ENCODE measurements around the gene GOLT1A.
A peak's percentile ranks its signal among the peaks of the same experiment; 100 is the strongest.

The GOLT1A gene

GRCh38 chr1:204213668-204214662 is at the start of gene GOLT1A:
GOLT1A (minus strand) TSS chr1:204213988; CDS start chr1:204213906, 82 bp downstream.
- ATAC-seq = peak; percentile 78
- Mint-ChIP-seq H3K27ac (peak within 1 kb of the TSS in 1 of 2 donors; percentile 28), H3K4me1 (peaks cover 19% of the 10 kb centered on the region), H3K9me3 (no peaks in the 10 kb centered on the region), H3K27me3 (no peaks in the 10 kb centered on the region), H3K4me3 (peak within 1 kb of the TSS; percentile 66 to 70)
- DNase-seq = peak; percentile 36 to 42

GRCh38 chr1:204263254-204263910 is 49.6 kb upstream of the GOLT1A start:
- Mint-ChIP-seq H3K4me3 (no peak overlapping the region), H3K27ac (peak overlapping the region in 1 of 2 donors; percentile 70)
- ATAC-seq = no peak

GRCh38 chr1:204262506-204263253 is 48.9 kb upstream of the GOLT1A start:
- Mint-ChIP-seq H3K9me3 (no peaks in the 10 kb centered on the region), H3K27me3 (no peaks in the 10 kb centered on the region), H3K4me1 (no peaks in the 10 kb centered on the region), H3K4me3 (no peak overlapping the region), H3K27ac (peak overlapping the region; percentile 42 to 68)
- DNase-seq (no peak), ATAC-seq (no peak)

More at GRCh38 chr1:204263254-204263910, 49.6 kb upstream of the GOLT1A start:
- H3K27me3 Mint-ChIP-seq = no peaks in the 10 kb centered on the region
- no peaks in the 10 kb centered on the region for H3K9me3 Mint-ChIP-seq
- no peaks in the 10 kb centered on the region for H3K4me1 Mint-ChIP-seq
- no peak for DNase-seq

- Mint-ChIP-seq H3K27me3 (no peaks in the 10 kb centered on the region), H3K4me1 (no peaks in the 10 kb centered on the region), H3K4me3 (no peak overlapping the region), H3K27ac (peak overlapping the region; percentile 68 to 74), H3K9me3 (no peaks in the 10 kb centered on the region)
- no peak for ATAC-seq
- no peak for DNase-seq
Measured at GRCh38 chr1:204261746-204262505, 48.1 kb upstream of the GOLT1A start.

- Mint-ChIP-seq H3K4me3 (no peak overlapping the region), H3K27ac (no peak overlapping the region), H3K27me3 (no peaks in the 10 kb centered on the region), H3K9me3 (no peaks in the 10 kb centered on the region), H3K4me1 (no peaks in the 10 kb centered on the region)
- ATAC-seq = no peak
- no peak for DNase-seq
Measured at GRCh38 chr1:204261266-204261665, 47.5 kb upstream of the GOLT1A start.

- Mint-ChIP-seq H3K9me3 (no peaks in the 10 kb centered on the region), H3K27me3 (no peaks in the 10 kb centered on the region), H3K4me1 (no peaks in the 10 kb centered on the region), H3K27ac (peak overlapping the region in 1 of 2 donors; percentile 1), H3K4me3 (no peak overlapping the region)
- ATAC-seq = no peak
- DNase-seq = no peak
Measured at GRCh38 chr1:204260601-204261197, 46.9 kb upstream of the GOLT1A start.

GRCh38 chr1:204259782-204260181 is 46.0 kb upstream of the GOLT1A start:
- H3K27me3 Mint-ChIP-seq = no peaks in the 10 kb centered on the region
- ATAC-seq (no peak), DNase-seq (no peak)
- no peak overlapping the region for H3K4me3 Mint-ChIP-seq
- H3K4me1 Mint-ChIP-seq = no peaks in the 10 kb centered on the region
- H3K9me3 Mint-ChIP-seq = no peaks in the 10 kb centered on the region
- H3K27ac Mint-ChIP-seq = peak overlapping the region in 1 of 2 donors; percentile 20

- no peaks in the 10 kb centered on the region for H3K9me3 Mint-ChIP-seq
- no peak overlapping the region for H3K4me3 Mint-ChIP-seq
- H3K4me1 Mint-ChIP-seq = no peaks in the 10 kb centered on the region
- no peaks in the 10 kb centered on the region for H3K27me3 Mint-ChIP-seq
- peak overlapping the region in 1 of 2 donors; percentile 61 for H3K27ac Mint-ChIP-seq
- ATAC-seq = no peak
- DNase-seq = no peak
Measured at GRCh38 chr1:204259196-204259595, 45.4 kb upstream of the GOLT1A start.

GRCh38 chr1:204258213-204259115 is 44.7 kb upstream of the GOLT1A start:
- peak; percentile 8 to 23 for DNase-seq
- peak; percentile 46 for ATAC-seq
- Mint-ChIP-seq H3K4me3 (no peak overlapping the region), H3K9me3 (no peaks in the 10 kb centered on the region), H3K27me3 (no peaks in the 10 kb centered on the region), H3K27ac (peak overlapping the region in 1 of 2 donors; percentile 61), H3K4me1 (no peaks in the 10 kb centered on the region)

- Mint-ChIP-seq H3K4me1 (no peaks in the 10 kb centered on the region), H3K27me3 (no peaks in the 10 kb centered on the region), H3K4me3 (no peak overlapping the region), H3K27ac (no peak overlapping the region), H3K9me3 (no peaks in the 10 kb centered on the region)
- DNase-seq (no peak), ATAC-seq (no peak)
Measured at GRCh38 chr1:204257446-204257845, 43.7 kb upstream of the GOLT1A start.

- no peak overlapping the region for H3K4me3 Mint-ChIP-seq
- DNase-seq = no peak
- H3K27ac Mint-ChIP-seq = no peak overlapping the region
- H3K9me3 Mint-ChIP-seq = no peaks in the 10 kb centered on the region
- no peaks in the 10 kb centered on the region for H3K4me1 Mint-ChIP-seq
- ATAC-seq = no peak
- no peaks in the 10 kb centered on the region for H3K27me3 Mint-ChIP-seq
Measured at GRCh38 chr1:204256531-204256930, 42.7 kb upstream of the GOLT1A start.

- ATAC-seq = no peak
- H3K27ac Mint-ChIP-seq = peak overlapping the region in 1 of 2 donors; percentile 88
Measured at GRCh38 chr1:204255966-204256365, 42.2 kb upstream of the GOLT1A start.

GRCh38 chr1:204255225-204255624 is 41.4 kb upstream of the GOLT1A start:
- H3K4me1 Mint-ChIP-seq = no peaks in the 10 kb centered on the region
- H3K4me3 Mint-ChIP-seq = no peak overlapping the region
- H3K27ac Mint-ChIP-seq = no peak overlapping the region
- H3K9me3 Mint-ChIP-seq = no peaks in the 10 kb centered on the region
- DNase-seq (no peak), ATAC-seq (no peak)
- H3K27me3 Mint-ChIP-seq = no peaks in the 10 kb centered on the region

More at GRCh38 chr1:204255966-204256365, 42.2 kb upstream of the GOLT1A start:
- Mint-ChIP-seq H3K27me3 (no peaks in the 10 kb centered on the region), H3K9me3 (no peaks in the 10 kb centered on the region), H3K4me3 (no peak overlapping the region), H3K4me1 (no peaks in the 10 kb centered on the region)
- no peak for DNase-seq

All from stimulated activated naive CD8-positive, alpha-beta T cell treated with anti-CD3 and anti-CD28 coated beads, Interleukin-15, amount 100 ng/mL, for 72 hours (primary cell).